K562 (cell line): ENCODE results near the gene MICU2. TPM values are rescaled to one million over a fixed set of nuclear protein-coding genes. Genes with fewer than 3 reads are reported as not detected.

Experiments used
- ATAC-seq: fragments of 200-7000 bp; cut with Tn5 transposase; 3 replicates; pipeline ENCODE4 v1.9.1; 2020; ENCODE audit warnings: moderate library complexity
- BruUV-seq: library from RNA; stranded (reverse); fragments of 400-500 nt; replicated peaks from 2 replicates; lab custom pipeline; 2021; lab: Mats Ljungman, UMichigan
- CTCF ChIA-PET: fragments of 300-600 bp; formaldehyde crosslinking; extraction: SDS; loops from one replicate; lab custom pipeline; 2021; ENCODE audit warnings: low intra/inter-chr PET ratio; lab: Yijun Ruan, JAX
- POLR2A ChIA-PET: fragments of 300-600, 350-650 bp; sonication (Branson Sonifier 250); formaldehyde crosslinking; extraction: SDS; loops from one replicate; lab custom pipeline; 2021; ENCODE audit warnings: antibody characterized with exemption, inconsistent platforms; lab: Yijun Ruan, JAX
- DNase-seq, 4 experiments: peaks; one replicate each; pipeline versions ENCODE4 v3.0.0 to v3.0.0-alpha.2; 2011 to 2018; ENCODE audit warnings: low spot score in 3 of 4, mixed read lengths in 3 of 4; ENCODE audit errors: extremely low read depth in 1 of 4
- FAIRE-seq: peaks from 2 replicates; lab custom pipeline; 2011; peaks lifted over from hg19 to GRCh38; lab: Jason Lieb, UNC
- H2AFZ ChIP-seq: 2 replicates; pipeline ENCODE4 v1.6.0; 2011; ENCODE audit warnings: low read depth, low read length, control low read depth, inconsistent platforms
- H3K27ac ChIP-seq: fragments of 200-600 bp; 3 replicates; pipeline ENCODE4 v1.8.0; 2011; ENCODE audit warnings: low read depth, mild to moderate bottlenecking, control low read depth, inconsistent platforms, low read length, moderate library complexity, mixed read lengths; ENCODE audit errors: extremely low read depth
- H3K27me3 ChIP-seq, 2 experiments: fragments of 300-600 bp in 1 of 2; 2 replicates in 1 of 2; 3 replicates in 1 of 2; pipeline versions ENCODE4 v1.6.0 to v1.8.0; 2011; ENCODE audit warnings: inconsistent platforms in 2 of 2, low read length in 2 of 2, mild to moderate bottlenecking in 1 of 2, mixed read lengths in 1 of 2, moderate library complexity in 1 of 2; ENCODE audit not compliant: control insufficient read depth in 2 of 2, insufficient read depth in 2 of 2
- H3K36me3 ChIP-seq: fragments of 300-600 bp; 3 replicates; pipeline ENCODE4 v1.8.0; 2011; ENCODE audit warnings: mild to moderate bottlenecking, low read length, inconsistent platforms; ENCODE audit not compliant: control insufficient read depth, insufficient read depth
- H3K4me1 ChIP-seq, 2 experiments: fragments of 200-600 bp in 1 of 2; replicated peaks in 1 of 2; 2 replicates in 1 of 2; 3 replicates in 1 of 2; pipeline versions ENCODE4 v1.5.1 to v1.8.0; 2011; ENCODE audit warnings: inconsistent platforms in 2 of 2, low read length in 2 of 2, mild to moderate bottlenecking in 1 of 2, mixed read lengths in 1 of 2, moderate library complexity in 1 of 2; ENCODE audit not compliant: control insufficient read depth in 2 of 2, insufficient read depth in 2 of 2
- H3K4me2 ChIP-seq: 2 replicates; pipeline ENCODE4 v1.6.1; 2011; ENCODE audit warnings: low read length, control low read depth, inconsistent platforms, mixed read lengths; ENCODE audit not compliant: insufficient read depth
- H3K4me3 ChIP-seq: fragments of 200-600 bp; sonication (generic), shearing (Covaris generic); 2 replicates; pipeline ENCODE4 v1.5.1; 2016; ENCODE audit warnings: control low read depth, inconsistent platforms
- H3K79me2 ChIP-seq: fragments of 200-600 bp; 3 replicates; pipeline ENCODE4 v1.8.0; 2011; ENCODE audit warnings: low read length, inconsistent platforms; ENCODE audit not compliant: control insufficient read depth, insufficient read depth
- H3K9ac ChIP-seq, 2 experiments: 2 replicates each; pipeline versions ENCODE4 v1.6.0 to v1.6.1; 2011; ENCODE audit warnings: low read depth in 2 of 2, low read length in 2 of 2, control low read depth in 1 of 2, inconsistent platforms in 1 of 2, mild to moderate bottlenecking in 1 of 2, mixed read lengths in 1 of 2; ENCODE audit not compliant: insufficient read depth in 1 of 2
- H3K9me1 ChIP-seq: one replicate; pipeline ENCODE4 v1.6.0; 2011; ENCODE audit warnings: inconsistent platforms, mild to moderate bottlenecking, low read length, moderate library complexity; ENCODE audit not compliant: control insufficient read depth, insufficient read depth
- H3K9me3 ChIP-seq: replicated peaks from 2 replicates; pipeline ENCODE4 v1.5.1; 2011; ENCODE audit warnings: low read depth, low read length, inconsistent platforms; ENCODE audit not compliant: control insufficient read depth, insufficient read depth
- H4K20me1 ChIP-seq: replicated peaks from 2 replicates; pipeline ENCODE4 v1.6.1; 2011; ENCODE audit warnings: low read length, inconsistent platforms, mixed read lengths; ENCODE audit not compliant: control insufficient read depth, insufficient read depth
- ARID1B ChIP-seq: fragments of 450-650 bp; IDR thresholded peaks from 2 replicates; pipeline ENCODE4 v1.6.1; 2016; ENCODE audit warnings: antibody characterized with exemption, mild to moderate bottlenecking, inconsistent platforms
- C11orf30 ChIP-seq: fragments of 450-650 bp; IDR thresholded peaks from 2 replicates; pipeline ENCODE4 v1.6.1; 2016; ENCODE audit warnings: low read depth, mild to moderate bottlenecking
- CBFA2T2 ChIP-seq: fragments of 450-650 bp; conservative IDR thresholded peaks from 2 replicates; pipeline ENCODE4 v1.6.1; 2017; ENCODE audit warnings: mild to moderate bottlenecking
- DPF2 ChIP-seq: fragments of 450-650 bp; IDR thresholded peaks from 2 replicates; pipeline ENCODE4 v1.6.1; 2016
- FOS ChIP-seq: IDR thresholded peaks from 3 replicates; pipeline ENCODE4 v1.6.1; 2011; ENCODE audit not compliant: insufficient read length; ENCODE audit errors: extremely low read depth
- FOSL1 ChIP-seq: fragments of 200-800 bp; sonication (Bioruptor generic); conservative IDR thresholded peaks from 2 replicates; pipeline ENCODE4 v1.6.1; 2016; ENCODE audit warnings: missing genetic modification characterization, missing compliant biosample characterization
- JUND ChIP-seq, 2 experiments: IDR thresholded peaks; 2 replicates in 1 of 2; 3 replicates in 1 of 2; pipeline ENCODE4 v1.6.1; 2011; ENCODE audit warnings: borderline replicate concordance in 2 of 2, low read depth in 2 of 2, low read length in 2 of 2, improper control_type of control experiment in 1 of 2, missing biosample characterization in 1 of 2, missing genetic modification characterization in 1 of 2, missing genetic modification reagents in 1 of 2
- KDM1A ChIP-seq, 2 experiments: fragments of 450-650 bp; IDR thresholded peaks; 2 replicates each; pipeline ENCODE4 v1.6.1; 2016; ENCODE audit warnings: mild to moderate bottlenecking in 2 of 2
- MAFG ChIP-seq: fragments of 450-650 bp; conservative IDR thresholded peaks from 2 replicates; pipeline ENCODE4 v1.6.1; 2016; ENCODE audit warnings: missing genetic modification characterization, missing compliant biosample characterization
- MEIS2 ChIP-seq: fragments of 450-650 bp; IDR thresholded peaks from 2 replicates; pipeline ENCODE4 v1.6.1; 2014; ENCODE audit warnings: mild to moderate bottlenecking; ENCODE audit not compliant: partially characterized antibody
- NCOR1 ChIP-seq: fragments of 450-650 bp; IDR thresholded peaks from 2 replicates; pipeline ENCODE4 v1.6.1; 2016; ENCODE audit warnings: mild to moderate bottlenecking, moderate library complexity
- PCBP1 ChIP-seq: fragments of 200-400 bp; formaldehyde crosslinking; IDR thresholded peaks from 2 replicates; pipeline ENCODE4 v1.6.1; 2018; ENCODE audit warnings: mild to moderate bottlenecking, low read depth, low read length; ENCODE audit not compliant: poor library complexity, severe bottlenecking
- POLR2AphosphoS2 ChIP-seq: IDR thresholded peaks from 2 replicates; pipeline ENCODE4 v1.6.1; 2012; ENCODE audit warnings: low read length, improper control_type of control experiment
- RBM15 ChIP-seq: fragments of 200-400 bp; formaldehyde crosslinking; IDR thresholded peaks from 2 replicates; pipeline ENCODE4 v1.6.1; 2018; ENCODE audit warnings: mild to moderate bottlenecking, low read length, moderate library complexity; ENCODE audit not compliant: insufficient read depth
- SMARCA4 ChIP-seq: fragments of 450-650 bp; IDR thresholded peaks from 2 replicates; pipeline ENCODE4 v1.6.1; 2016
- TCF3 ChIP-seq: sonication (generic); formaldehyde crosslinking; IDR thresholded peaks from 2 replicates; pipeline ENCODE4 v1.4.0; 2020; ENCODE audit warnings: mild to moderate bottlenecking, missing genetic modification reagents
- TEAD4 ChIP-seq, 2 experiments: sonication (generic) in 1 of 2; formaldehyde crosslinking in 1 of 2; IDR thresholded peaks; 2 replicates each; pipeline versions ENCODE4 v1.6.1 to v1.8.0; 2012 to 2022; ENCODE audit warnings: borderline replicate concordance in 1 of 2, inconsistent platforms in 1 of 2, low read length in 1 of 2, mild to moderate bottlenecking in 1 of 2, missing genetic modification reagents in 1 of 2
- ZNF586 ChIP-seq: fragments of 450-650 bp; formaldehyde crosslinking; conservative IDR thresholded peaks from 2 replicates; pipeline ENCODE4 v1.4.0; 2020; ENCODE audit warnings: mild to moderate bottlenecking, moderate library complexity
- WGBS: fragments of 100-300 bp; shearing (Covaris generic); methylation state at CpG from one replicate; pipeline ENCODE4 v1.1.6; 2016; ENCODE audit warnings: low coverage, mixed read lengths; ENCODE audit not compliant: insufficient coverage; ENCODE audit errors: missing lambda C conversion rate; 5-methylcytosine and 5-hydroxymethylcytosine counted together
- in situ Hi-C: fragments of 300-500 bp; cut with MboI; formaldehyde crosslinking; loops from 4 replicates; pipeline ENCODE4 v1.15.0; 2018; ENCODE audit warnings: inconsistent platforms, mixed read lengths
- intact Hi-C: fragments of 100-400 bp; cut with micrococcal nuclease; formaldehyde crosslinking; loops from 2 replicates; pipeline ENCODE4 v1.14.2; 2022
- polyA plus RNA-seq, 8 experiments: library from polyadenylated mRNA; depleted of rRNA in 4 of 8; stranded (reverse) in 5 of 8; unstranded in 3 of 8; fragments of >200 nt; fragmentation: Nextera tagmentation in 2 of 8; fragmentation: Illumina TruSeq in 1 of 8; extraction: Ambion mirVana in 2 of 8; extraction: Trizol in 1 of 8; gene quantifications; 2 replicates each; pipeline versions ENCODE4 v1.2.1 to v1.2.3, GENCODE V29; 2011 to 2014; ENCODE audit warnings: inconsistent platforms in 1 of 8, missing spikeins in 1 of 8
- total RNA-seq, 7 experiments: library from RNA; depleted of rRNA in 6 of 7; stranded (reverse); fragments of >200 nt in 6 of 7; fragmentation: Illumina TruSeq in 2 of 7; extraction: Trizol in 2 of 7; gene quantifications; 2 replicates each; pipeline versions ENCODE4 v1.2.1 to v1.2.3, GENCODE V29; 2011 to 2021; ENCODE audit warnings: low replicate concordance in 1 of 7
- TF ChIP-seq, protein P1 (sequence below): IDR thresholded peaks from 2 replicates; pipeline ENCODE4 v1.6.1; 2012; ENCODE audit warnings: low read depth, low read length, improper control_type of control experiment, borderline replicate concordance
- TF ChIP-seq, protein P2 (sequence below): fragments of 450-650 bp; IDR thresholded peaks from 2 replicates; pipeline ENCODE4 v1.6.1; 2016

The MICU2 gene
- total and polyA plus RNA-seq, 9 of the 15 experiments (the other 6 are each of a cell fraction or from before 2014, with no cell fraction given) = 9.1 to 41.8 (median 33.4) TPM

DNA sequence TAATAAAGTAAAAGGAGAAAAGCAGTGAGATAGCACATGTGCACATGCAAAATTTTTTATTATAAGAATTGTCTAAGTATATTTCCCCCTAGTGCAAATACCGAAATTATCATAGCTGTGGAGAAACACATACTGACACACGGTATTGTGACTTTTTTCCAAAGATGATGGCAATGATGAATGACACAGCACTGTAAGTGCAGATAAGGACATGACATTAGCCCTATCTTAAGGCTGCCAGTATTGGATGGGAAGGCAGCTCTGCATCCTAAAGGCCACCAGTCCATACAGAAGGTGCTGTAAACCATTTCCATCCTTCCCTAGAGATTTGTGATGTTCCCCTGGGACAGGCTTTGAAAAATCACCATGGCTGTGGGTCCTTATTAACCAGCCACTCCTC, 11.5 kb upstream of the MICU2 start:
- Histone ChIP-seq H3K4me2 (no peak overlapping the region), H3K9ac (no peak overlapping the region), H3K27ac (no peak overlapping the region), H3K4me1 (peaks cover 0 to 2% of the 10 kb centered on the region in 2 experiments; a peak in 3 of 5 replicates), H3K36me3 (no peaks in the 10 kb centered on the region), H2AFZ (no peak overlapping the region), H3K9me3 (no peaks in the 10 kb centered on the region), H4K20me1 (no peaks in the 10 kb centered on the region), H3K27me3 (no peaks in the 10 kb centered on the region), H3K79me2 (no peaks in the 10 kb centered on the region), H3K9me1 (no peaks in the 10 kb centered on the region), H3K4me3 (no peak overlapping the region)
- peak; percentile 84 for ATAC-seq
- peak; percentile 94 for FAIRE-seq
- in situ Hi-C loops = no loop called here
- 0% methylated on average over 2 of the region's 2 CpGs for WGBS
- DNase-seq = peak; percentile 14 to 71 (median 42)
- BruUV-seq = no TSS peak
- CTCF ChIA-PET = no interaction called here
- POLR2A ChIA-PET = interaction anchor here (0.5 to 1.7 kb wide), 2 partner anchors 12 to 39 kb away, joined by 3 to 9 read pairs; partner anchors contain the start of gene MICU2
- intact Hi-C loops = no loop called here
- TF ChIP-seq NCOR1 (peak; percentile 41; the same call in 1 of the 2 replicates), TCF3 (CRISPR knock-in tag) (peak; percentile 71), SMARCA4 (peak; percentile 73), PCBP1 (no peak), ARID1B (peak; percentile 85), RBM15 (no peak), CBFA2T2 (peak; percentile 59), JUND (IDR thresholded peaks at IDR 0.05; ENCODE audit: borderline replicate concordance, low read depth, low read length) (peak; percentile 43; the same call in 1 of the 2 replicates), JUND (tag; IDR thresholded peaks at IDR 0.05; ENCODE audit: borderline replicate concordance, low read depth, low read length) (no peak; the same call in 2 of the 3 replicates), KDM1A (IDR thresholded peaks at IDR 0.05) (peak in 1 of 2 experiments; percentile 56; a peak in 3 of 4 replicates), C11orf30 (peak; percentile 48; the same call in 1 of the 2 replicates), TEAD4 (IDR thresholded peaks at IDR 0.05; ENCODE audit: low read length) (peak; percentile 72), TEAD4 (CRISPR knock-in tag; IDR thresholded peaks at IDR 0.05; ENCODE audit: borderline replicate concordance) (no peak), FOSL1 (tag) (0 out of 2 replicates have a peak, but pooled peaks have one; percentile 15), DPF2 (peak; percentile 78), MAFG (peak; percentile 52), ZNF586 (CRISPR knock-in tag) (no peak), MEIS2 (peak; percentile 97), FOS (no peak), POLR2AphosphoS2 (no peak)
- TF ChIP-seq, protein P1, sequence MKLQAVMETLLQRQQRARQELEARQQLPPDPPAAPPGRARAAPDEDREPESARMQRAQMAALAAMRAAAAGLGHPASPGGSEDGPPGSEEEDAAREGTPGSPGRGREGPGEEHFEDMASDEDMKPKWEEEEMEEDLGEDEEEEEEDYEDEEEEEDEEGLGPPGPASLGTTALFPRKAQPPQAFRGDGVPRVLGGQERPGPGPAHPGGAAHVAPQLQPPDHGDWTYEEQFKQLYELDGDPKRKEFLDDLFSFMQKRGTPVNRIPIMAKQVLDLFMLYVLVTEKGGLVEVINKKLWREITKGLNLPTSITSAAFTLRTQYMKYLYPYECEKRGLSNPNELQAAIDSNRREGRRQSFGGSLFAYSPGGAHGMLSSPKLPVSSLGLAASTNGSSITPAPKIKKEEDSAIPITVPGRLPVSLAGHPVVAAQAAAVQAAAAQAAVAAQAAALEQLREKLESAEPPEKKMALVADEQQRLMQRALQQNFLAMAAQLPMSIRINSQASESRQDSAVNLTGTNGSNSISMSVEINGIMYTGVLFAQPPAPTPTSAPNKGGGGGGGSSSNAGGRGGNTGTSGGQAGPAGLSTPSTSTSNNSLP = 0 out of 2 replicates have a peak, but pooled peaks have one; percentile 27
- TF ChIP-seq, protein P2, sequence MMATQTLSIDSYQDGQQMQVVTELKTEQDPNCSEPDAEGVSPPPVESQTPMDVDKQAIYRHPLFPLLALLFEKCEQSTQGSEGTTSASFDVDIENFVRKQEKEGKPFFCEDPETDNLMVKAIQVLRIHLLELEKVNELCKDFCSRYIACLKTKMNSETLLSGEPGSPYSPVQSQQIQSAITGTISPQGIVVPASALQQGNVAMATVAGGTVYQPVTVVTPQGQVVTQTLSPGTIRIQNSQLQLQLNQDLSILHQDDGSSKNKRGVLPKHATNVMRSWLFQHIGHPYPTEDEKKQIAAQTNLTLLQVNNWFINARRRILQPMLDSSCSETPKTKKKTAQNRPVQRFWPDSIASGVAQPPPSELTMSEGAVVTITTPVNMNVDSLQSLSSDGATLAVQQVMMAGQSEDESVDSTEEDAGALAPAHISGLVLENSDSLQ = peak; percentile 87
